B cell (primary cell): ENCODE measurements around the gene CISD2. TPM values are rescaled to one million over a fixed set of nuclear protein-coding genes. Genes with fewer than 3 reads are reported as not detected.
A peak's percentile ranks its signal among the peaks of the same experiment; 100 is the strongest.
"Not testable (repeated sequence)": the region's sequence is repeated elsewhere in the genome, so short reads cannot be mapped to it uniquely, and the experiment has no call there.

Experiments
- ATAC-seq: fragments of 200-7000 bp; cut with Tn5 transposase; one replicate; pipeline ENCODE4 v1.10.0; 2021; ENCODE audit warnings: low read depth, mild to moderate bottlenecking, moderate number of reproducible peaks, moderate library complexity
- CTCF ChIA-PET: fragments of 350-600 bp; sonication (Branson Sonifier 250); formaldehyde crosslinking; loops from one replicate; lab custom pipeline; 2021; ENCODE audit warnings: antibody characterized with exemption, inconsistent platforms; lab: Charles Lee
- POLR2A ChIA-PET: fragments of 350-600 bp; sonication (Branson Sonifier 250); formaldehyde crosslinking; loops from one replicate; lab custom pipeline; 2021; ENCODE audit warnings: antibody characterized with exemption; lab: Charles Lee
- DNase-seq: peaks from one replicate; pipeline ENCODE4 v3.0.0; 2013
- H2AFZ ChIP-seq: 2 replicates; pipeline ENCODE4 v1.6.1; 2012; ENCODE audit warnings: mild to moderate bottlenecking, low read depth, low read length; ENCODE audit not compliant: insufficient read depth, poor library complexity, severe bottlenecking
- H3K27ac ChIP-seq, 2 donors: 1 replicate in 1 of 2; 2 replicates in 1 of 2; pipeline ENCODE4 v1.5.1; 2012 to 2013; ENCODE audit warnings: low read length in 2 of 2, mild to moderate bottlenecking in 2 of 2, moderate library complexity in 1 of 2
- H3K27me3 ChIP-seq, 4 experiments: fragments of 200-600 bp in 1 of 4; sonication (generic) in 1 of 4; replicated peaks in 1 of 4; 1 replicate in 2 of 4; 2 replicates in 2 of 4; pipeline versions ENCODE4 v1.6.1 to v1.7.0; 2013 to 2016; ENCODE audit warnings: low read length in 3 of 4, mild to moderate bottlenecking in 2 of 4, mixed read lengths in 1 of 4, moderate library complexity in 1 of 4; ENCODE audit not compliant: insufficient read depth in 4 of 4, control insufficient read depth in 3 of 4; ENCODE audit errors: control extremely low read depth in 1 of 4
- H3K36me3 ChIP-seq, 2 experiments: replicated peaks in 1 of 2; 1 replicate in 1 of 2; 2 replicates in 1 of 2; pipeline versions ENCODE4 v1.6.1 to v1.7.1; 2013; ENCODE audit warnings: low read length in 1 of 2; ENCODE audit not compliant: insufficient read depth in 2 of 2, control insufficient read depth in 1 of 2; ENCODE audit errors: control extremely low read depth in 1 of 2, extremely low read depth in 1 of 2
- H3K4me1 ChIP-seq, 2 donors: fragments of 200-600 bp in 1 of 2; sonication (generic) in 1 of 2; 1 replicate in 1 of 2; 2 replicates in 1 of 2; pipeline versions ENCODE4 v1.5.1 to v1.6.1; 2013 to 2017; ENCODE audit warnings: low read length in 2 of 2; ENCODE audit not compliant: control insufficient read depth in 2 of 2, insufficient read depth in 2 of 2
- H3K4me2 ChIP-seq: replicated peaks from 2 replicates; pipeline ENCODE3; 2012; ENCODE audit warnings: mild to moderate bottlenecking, low read depth, low read length; ENCODE audit not compliant: poor library complexity, severe bottlenecking
- H3K4me3 ChIP-seq, 5 experiments: fragments of 200-600 bp in 1 of 5; sonication (generic) in 1 of 5; 1 replicate in 3 of 5; 2 replicates in 2 of 5; pipeline versions ENCODE4 v1.5.1 to v1.7.0; 2011 to 2016; ENCODE audit warnings: low read length in 4 of 5, mild to moderate bottlenecking in 4 of 5, low read depth in 2 of 5, control low read depth in 1 of 5, moderate library complexity in 1 of 5; ENCODE audit not compliant: insufficient read depth in 1 of 5; ENCODE audit errors: control extremely low read depth in 1 of 5, extremely low read depth in 1 of 5
- H3K79me2 ChIP-seq: fragments of 200-600 bp; sonication (generic); one replicate; pipeline ENCODE4 v1.6.0; 2016; ENCODE audit warnings: low read length; ENCODE audit not compliant: control insufficient read depth, insufficient read depth
- H3K9ac ChIP-seq: fragments of 200-600 bp; sonication (generic); 2 replicates; pipeline ENCODE4 v1.6.1; 2017; ENCODE audit warnings: mild to moderate bottlenecking, low read length, moderate library complexity
- H3K9me3 ChIP-seq, 3 donors: one replicate each; pipeline versions ENCODE4 v1.6.1 to v1.7.1; 2013; ENCODE audit warnings: low read length in 2 of 3; ENCODE audit not compliant: control insufficient read depth in 2 of 3, insufficient read depth in 1 of 3; ENCODE audit errors: control extremely low read depth in 1 of 3
- H4K20me1 ChIP-seq: 2 replicates; pipeline ENCODE4 v1.6.0; 2012; ENCODE audit warnings: mild to moderate bottlenecking, low read length; ENCODE audit not compliant: insufficient read depth, control insufficient read depth, poor library complexity, severe bottlenecking
- H3K27ac Mint-ChIP-seq: one replicate; pipeline ENCODE4 v1.8.0; 2021; ENCODE audit warnings: mixed read lengths
- H3K27me3 Mint-ChIP-seq: one replicate; pipeline ENCODE4 v1.8.0; 2021; ENCODE audit warnings: mixed read lengths
- H3K4me1 Mint-ChIP-seq: one replicate; pipeline ENCODE4 v1.8.0; 2021; ENCODE audit warnings: mixed read lengths
- H3K4me3 Mint-ChIP-seq: one replicate; pipeline ENCODE4 v1.8.0; 2021; ENCODE audit warnings: mixed read lengths
- H3K9me3 Mint-ChIP-seq: one replicate; pipeline ENCODE4 v1.8.0; 2022; ENCODE audit warnings: mixed read lengths; ENCODE audit not compliant: insufficient read depth
- EZH2 ChIP-seq: IDR thresholded peaks from 2 replicates; pipeline ENCODE4 v1.6.1; 2012; ENCODE audit warnings: borderline replicate concordance, low read depth, mild to moderate bottlenecking, moderate library complexity, low read length; ENCODE audit not compliant: insufficient read depth, poor library complexity, severe bottlenecking
- WGBS: methylation state at CpG from one replicate; pipeline ENCODE4 v1.1.5; 2013; ENCODE audit warnings: missing lambda C conversion rate; ENCODE audit not compliant: insufficient coverage; 5-methylcytosine and 5-hydroxymethylcytosine counted together
- intact Hi-C: fragments of 100-400 bp; cut with micrococcal nuclease; formaldehyde crosslinking; loops from one replicate; pipeline ENCODE4 v1.10.0; 2022
- polyA plus RNA-seq: library from polyadenylated mRNA; depleted of rRNA; stranded (reverse); fragments of >200 nt; gene quantifications from 2 replicates; pipeline ENCODE4 v1.2.3, GENCODE V29; 2012
- total RNA-seq, 2 donors: library from RNA; stranded (reverse); fragments of 120-200 nt in 1 of 2; gene quantifications; 1 replicate in 1 of 2; 2 replicates in 1 of 2; pipeline versions ENCODE4 v1.2.3 to v1.2.4, GENCODE V29; 2013 to 2022
- TF ChIP-seq, protein P1 (sequence below): fragments of 200-600 bp; IDR thresholded peaks from one replicate; pipeline ENCODE4 v1.8.0; 2022; ENCODE audit warnings: antibody characterized with exemption, mild to moderate bottlenecking

The CISD2 gene
- total and polyA plus RNA-seq, 2 donors (not counting 1 experiment from before 2014, with no cell fraction given): 5.0 to 16.0 TPM

DNA sequence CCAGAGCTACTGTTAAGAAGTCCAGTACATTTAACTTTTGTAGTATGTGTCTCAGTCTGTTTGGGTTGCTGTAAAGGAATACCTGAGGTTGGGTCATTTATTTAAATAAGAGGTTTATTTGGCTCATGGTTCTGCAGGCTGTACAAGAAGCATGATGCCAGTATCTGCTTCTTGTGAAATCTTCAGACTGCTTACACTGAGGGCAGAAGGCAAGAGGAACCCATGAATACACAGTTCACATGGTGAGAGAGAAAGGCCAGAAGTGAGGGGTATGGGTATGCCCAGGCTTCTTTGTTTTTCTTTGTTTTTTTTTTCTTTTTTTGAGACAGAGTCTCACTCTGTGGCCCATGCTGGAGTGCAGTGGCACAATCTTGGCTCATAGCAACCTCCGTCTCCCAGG is 6.0 kb upstream of the CISD2 start:
- DNase-seq (no peak), ATAC-seq (no peak)
- intact Hi-C loops: no loop called here
- no CpG with 5 or more reads among the region's 1 CpG for WGBS
- Histone ChIP-seq H3K27me3 (no peaks in the 10 kb centered on the region), H3K9ac (no peak overlapping the region), H2AFZ (no peak overlapping the region), H3K4me2 (no peak overlapping the region), H3K4me1 (peaks cover 6 to 10% of the 10 kb centered on the region in 2 donors), H3K79me2 (peaks cover 55% of the 10 kb centered on the region), H3K9me3 (peaks cover 6 to 18% (median 10%) of the 10 kb centered on the region in 3 donors), H4K20me1 (no peaks in the 10 kb centered on the region), H3K4me3 (no peak overlapping the region), H3K27ac (peak overlapping the region in 1 of 2 donors; percentile 27), H3K36me3 (no peaks in the 10 kb centered on the region)
- no peak overlapping the region for H3K4me3 Mint-ChIP-seq
- CTCF ChIA-PET: no interaction called here
- H3K27me3 Mint-ChIP-seq: no peaks in the 10 kb centered on the region
- TF ChIP-seq, protein P1, sequence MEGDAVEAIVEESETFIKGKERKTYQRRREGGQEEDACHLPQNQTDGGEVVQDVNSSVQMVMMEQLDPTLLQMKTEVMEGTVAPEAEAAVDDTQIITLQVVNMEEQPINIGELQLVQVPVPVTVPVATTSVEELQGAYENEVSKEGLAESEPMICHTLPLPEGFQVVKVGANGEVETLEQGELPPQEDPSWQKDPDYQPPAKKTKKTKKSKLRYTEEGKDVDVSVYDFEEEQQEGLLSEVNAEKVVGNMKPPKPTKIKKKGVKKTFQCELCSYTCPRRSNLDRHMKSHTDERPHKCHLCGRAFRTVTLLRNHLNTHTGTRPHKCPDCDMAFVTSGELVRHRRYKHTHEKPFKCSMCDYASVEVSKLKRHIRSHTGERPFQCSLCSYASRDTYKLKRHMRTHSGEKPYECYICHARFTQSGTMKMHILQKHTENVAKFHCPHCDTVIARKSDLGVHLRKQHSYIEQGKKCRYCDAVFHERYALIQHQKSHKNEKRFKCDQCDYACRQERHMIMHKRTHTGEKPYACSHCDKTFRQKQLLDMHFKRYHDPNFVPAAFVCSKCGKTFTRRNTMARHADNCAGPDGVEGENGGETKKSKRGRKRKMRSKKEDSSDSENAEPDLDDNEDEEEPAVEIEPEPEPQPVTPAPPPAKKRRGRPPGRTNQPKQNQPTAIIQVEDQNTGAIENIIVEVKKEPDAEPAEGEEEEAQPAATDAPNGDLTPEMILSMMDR: no peak
- TF ChIP-seq EZH2: no peak
- no peak overlapping the region for H3K27ac Mint-ChIP-seq
- peaks cover 9% of the 10 kb centered on the region for H3K9me3 Mint-ChIP-seq
- peaks cover 24% of the 10 kb centered on the region for H3K4me1 Mint-ChIP-seq
- POLR2A ChIA-PET: no interaction called here

DNA sequence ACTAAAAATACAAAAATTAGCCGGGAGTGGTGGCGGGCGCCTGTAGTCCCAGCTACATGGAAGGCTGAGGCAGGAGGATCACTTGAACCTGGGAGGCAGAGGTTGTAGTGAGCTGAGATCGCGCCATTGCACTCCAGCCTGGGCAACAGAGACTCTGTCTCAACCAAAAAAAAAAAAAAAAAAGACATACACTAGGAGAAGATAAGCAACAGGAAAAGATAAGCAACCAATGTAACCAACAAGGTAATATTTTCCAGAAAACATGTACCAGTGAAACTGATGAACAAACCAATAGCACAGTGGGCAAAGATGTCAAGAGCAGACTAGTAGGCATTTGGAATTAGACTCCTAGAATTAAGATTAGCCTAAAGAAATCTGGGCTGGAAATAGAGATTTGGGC is 3.5 kb upstream of the CISD2 start:
- ATAC-seq, H3K4me3 Mint-ChIP-seq, H3K9ac ChIP-seq, H3K36me3 ChIP-seq, CTCF ChIA-PET, H3K9me3 Mint-ChIP-seq, H3K27ac ChIP-seq, H3K27me3 ChIP-seq, DNase-seq, POLR2A ChIA-PET, H3K27me3 Mint-ChIP-seq, H3K9me3 ChIP-seq, H3K27ac Mint-ChIP-seq, H3K4me2 ChIP-seq, H4K20me1 ChIP-seq, H2AFZ ChIP-seq, H3K4me3 ChIP-seq: not testable (repeated sequence)
- no CpG with 5 or more reads among the region's 5 CpGs for WGBS
- Histone ChIP-seq H3K79me2 (peaks cover 64% of the 10 kb centered on the region), H3K4me1 (peaks cover 22 to 24% of the 10 kb centered on the region in 2 donors)
- intact Hi-C loops: loop anchor here (5.0 kb wide), 2 partner anchors 332 to 363 kb away; partner anchors contain the start of genes CENPE and NFKB1
- peaks cover 41% of the 10 kb centered on the region for H3K4me1 Mint-ChIP-seq
